HG03159 (cell line): Measurements from ENCODE around the gene TMEM187.
"Not testable (repeated sequence)": the region's sequence is repeated elsewhere in the genome, so short reads cannot be mapped to it uniquely, and the experiment has no call there.

Experiments
- ATAC-seq: cut with Tn5 transposase; IDR thresholded peaks from one replicate; pipeline ENCODE4 v1.9.1; 2021; ENCODE audit warnings: mild to moderate bottlenecking, moderate library complexity; ENCODE audit not compliant: unreplicated experiment

The TMEM187 gene

GRCh38 chrX:153993978-153994377 is 21.4 kb downstream of the TMEM187 start:
- ATAC-seq = no peak

- ATAC-seq = not testable (repeated sequence)
Observed at GRCh38 chrX:153994398-153994797, 21.8 kb downstream of the TMEM187 start.

GRCh38 chrX:153995504-153995903 is 22.9 kb downstream of the TMEM187 start:
- ATAC-seq = no peak

GRCh38 chrX:153999359-154000037 is 26.9 kb downstream of the TMEM187 start:
- no peak for ATAC-seq

- ATAC-seq = no peak
Observed at GRCh38 chrX:154000051-154000450, 27.5 kb downstream of the TMEM187 start.

GRCh38 chrX:154002215-154002719 is 29.7 kb downstream of the TMEM187 start:
- no peak for ATAC-seq

GRCh38 chrX:154004315-154004714 is 31.8 kb downstream of the TMEM187 start:
- ATAC-seq = no peak

DNA sequence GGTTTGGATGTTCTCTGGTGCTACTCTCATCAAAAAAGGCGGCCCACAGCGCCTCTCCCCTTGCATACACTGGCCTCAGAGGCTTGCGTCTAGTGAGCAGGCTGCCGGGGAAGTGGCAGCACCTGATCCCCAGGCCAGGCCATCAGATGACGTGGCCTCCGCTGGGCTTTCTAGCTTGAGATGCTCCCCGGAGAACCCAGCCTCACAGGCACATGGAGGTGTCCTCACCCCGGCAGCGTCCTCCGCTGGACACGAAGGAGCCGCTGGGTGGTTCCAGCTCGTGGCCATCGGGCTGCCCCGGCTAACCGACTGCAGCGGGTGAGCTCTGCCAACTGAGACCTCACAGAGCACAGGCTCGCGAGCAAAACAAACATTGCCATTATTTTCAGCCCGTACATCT is 34.4 kb downstream of the TMEM187 start:
- ATAC-seq = no peak

DNA sequence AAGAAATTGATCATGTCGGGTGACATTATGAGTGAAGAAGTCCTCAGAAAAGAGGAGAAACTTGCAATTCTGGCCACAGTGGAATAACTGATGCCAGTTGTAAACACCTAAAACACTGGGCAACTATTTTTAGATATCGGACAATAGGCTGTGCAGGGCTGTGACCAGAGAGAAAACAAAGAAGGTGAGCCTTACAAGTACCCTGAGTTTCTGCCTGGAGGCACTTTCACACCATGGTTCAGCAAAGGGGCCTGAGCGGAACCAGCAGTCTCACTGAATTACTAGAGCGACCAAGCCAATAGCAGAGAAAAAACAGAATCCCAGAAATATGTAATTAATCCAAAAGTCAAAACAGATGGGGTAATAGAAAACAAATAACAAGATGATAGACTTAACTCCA is 36.0 kb downstream of the TMEM187 start:
- no peak for ATAC-seq

DNA sequence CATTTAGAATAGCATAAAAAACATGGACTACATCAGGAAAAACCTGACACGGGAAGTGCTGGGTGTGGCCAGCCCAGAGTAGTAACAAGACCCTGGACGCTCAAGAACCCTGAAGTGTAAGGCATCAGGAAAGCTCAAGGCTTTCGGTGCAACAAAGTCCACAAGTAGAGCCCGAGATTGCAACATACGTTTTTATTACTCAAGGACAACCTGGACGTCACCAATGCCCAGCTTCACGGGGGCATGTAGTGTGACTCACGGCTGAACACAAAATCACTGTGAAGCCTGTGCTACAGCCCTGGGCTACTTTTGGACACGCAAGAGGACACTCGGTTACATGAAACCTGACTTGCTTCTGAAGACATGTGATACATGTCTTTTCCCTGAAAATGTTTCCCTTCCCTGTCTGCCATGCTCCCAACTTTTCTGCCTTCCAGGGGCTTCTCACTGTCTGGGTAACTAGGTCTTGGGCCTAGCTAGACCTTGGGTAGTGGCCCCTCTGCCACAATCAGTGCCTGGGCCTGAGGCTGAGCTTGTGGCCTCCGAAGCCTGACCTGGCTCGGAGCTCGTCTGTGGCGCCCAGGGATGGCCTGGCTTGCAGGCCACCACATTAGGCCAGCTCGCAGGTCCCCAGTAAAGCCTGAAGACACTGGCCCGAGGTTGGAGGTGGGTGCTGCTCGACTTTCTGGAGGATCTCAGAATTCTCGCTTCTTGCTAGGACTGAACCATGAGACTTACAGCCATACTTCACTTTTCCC is 38.0 kb downstream of the TMEM187 start:
- ATAC-seq = no peak

GRCh38 chrX:154011376-154012335 is 39.1 kb downstream of the TMEM187 start:
- ATAC-seq = no peak

GRCh38 chrX:154012336-154012991 is 39.9 kb downstream of the TMEM187 start:
- no peak for ATAC-seq

DNA sequence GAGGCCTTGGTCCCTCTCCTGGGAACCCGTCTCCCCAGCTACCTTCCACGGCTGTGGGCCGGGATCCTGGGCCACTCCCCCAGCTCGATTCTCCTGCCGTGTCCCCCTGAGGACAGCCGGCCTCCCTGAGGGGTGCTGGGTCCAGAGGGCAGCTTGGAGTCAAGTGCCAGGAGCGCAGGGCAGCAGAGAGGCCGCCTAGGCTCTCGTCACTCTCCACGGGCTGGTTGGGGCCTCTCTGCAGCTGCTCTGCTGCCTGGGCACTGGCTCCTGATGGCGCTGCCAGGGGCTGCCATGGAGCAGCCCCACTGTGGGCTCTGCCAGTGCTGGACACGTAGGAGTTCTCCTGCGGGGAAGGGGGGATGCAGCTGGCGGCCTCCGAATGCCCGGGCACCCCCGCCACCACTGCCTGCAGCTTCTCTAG is 40.5 kb downstream of the TMEM187 start:
- no peak for ATAC-seq

DNA sequence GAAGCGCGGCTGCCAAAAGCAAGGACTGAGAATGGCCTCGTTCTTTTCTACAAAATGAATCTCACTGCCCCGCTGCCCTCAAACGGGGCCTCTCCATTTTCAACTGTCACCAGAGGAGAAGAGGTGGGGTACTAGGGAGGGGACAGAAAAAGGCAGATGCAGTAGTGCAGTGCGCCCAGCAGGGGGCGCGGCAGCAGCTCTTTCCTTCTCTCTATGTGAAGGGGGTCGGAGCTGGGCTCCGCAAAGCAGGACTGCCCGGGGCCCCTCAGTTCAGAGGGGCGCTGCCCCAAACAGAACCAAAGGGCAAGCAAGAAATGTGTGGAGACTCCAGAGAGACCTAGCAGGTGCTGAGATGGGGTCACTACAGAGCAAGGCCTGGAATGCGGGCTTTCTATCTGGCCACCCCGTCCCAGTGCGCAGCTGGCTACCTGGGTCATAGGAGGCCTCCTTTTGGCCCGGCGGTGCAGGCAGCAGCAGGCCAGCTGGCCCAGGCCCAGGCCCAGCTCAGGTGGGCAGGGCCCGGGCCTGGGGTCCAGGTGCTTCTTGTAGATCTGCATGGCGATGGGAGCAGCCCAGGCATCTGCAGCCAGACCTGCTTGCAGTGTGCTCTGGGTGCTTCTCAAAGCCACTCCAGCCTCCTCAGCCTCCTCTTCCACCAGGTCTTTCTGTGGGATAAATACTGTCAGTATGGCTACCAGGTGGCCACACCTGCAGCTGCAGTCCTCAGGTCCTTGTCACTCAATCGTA is 41.2 kb downstream of the TMEM187 start:
- peak; percentile 60 for ATAC-seq

- ATAC-seq = no peak
Observed at GRCh38 chrX:154014429-154015380, 42.2 kb downstream of the TMEM187 start.

GRCh38 chrX:154015581-154016264 is 43.2 kb downstream of the TMEM187 start:
- ATAC-seq = no peak

DNA sequence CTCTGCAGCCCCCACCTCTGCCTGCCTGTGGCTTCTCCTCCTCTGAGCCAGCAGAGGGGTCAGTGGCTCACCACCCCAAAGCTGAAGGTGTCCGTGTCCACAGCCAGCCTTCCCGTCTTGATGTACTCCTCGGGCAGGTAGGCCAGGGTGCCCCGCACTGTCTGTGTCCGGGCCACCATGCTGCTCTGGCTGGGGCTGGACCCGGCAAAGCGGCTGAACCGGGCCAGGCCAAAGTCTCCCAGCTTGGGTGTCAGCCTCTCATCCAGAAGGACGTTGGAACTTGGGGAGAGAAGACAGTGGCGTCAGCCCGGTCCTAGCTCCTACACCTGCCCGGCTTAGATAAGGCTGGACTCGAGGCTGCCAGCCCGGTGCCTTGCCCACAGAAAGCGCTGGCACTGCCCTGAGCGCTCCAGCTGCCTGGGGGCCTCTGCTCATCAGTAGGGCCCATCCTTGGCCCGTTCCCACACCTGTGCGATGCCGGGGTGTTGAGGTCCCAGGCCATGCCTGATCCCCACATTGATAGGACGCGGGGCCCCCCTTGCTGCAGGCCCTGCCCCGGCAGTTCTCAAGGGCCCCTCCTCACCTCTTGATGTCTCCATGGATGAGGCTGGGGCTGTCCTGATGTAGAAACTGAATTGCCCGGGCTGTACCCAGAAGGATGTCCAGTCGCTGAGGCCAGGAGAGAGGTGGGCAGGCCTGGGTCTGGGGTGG is 44.0 kb downstream of the TMEM187 start:
- ATAC-seq = no peak
